ENCODE results near the gene XRCC3. TPM values are rescaled to one million over a fixed set of nuclear protein-coding genes. Genes with fewer than 3 reads are reported as not detected.

XRCC3 gene
- total RNA-seq, 2 experiments from 2014 or later = 43.7 to 46.9 TPM

GRCh38 chr14:103746701-103747100 lies 31.4 kb upstream of the XRCC3 start:
- H3K27ac Mint-ChIP-seq = no peak overlapping the region

DNA sequence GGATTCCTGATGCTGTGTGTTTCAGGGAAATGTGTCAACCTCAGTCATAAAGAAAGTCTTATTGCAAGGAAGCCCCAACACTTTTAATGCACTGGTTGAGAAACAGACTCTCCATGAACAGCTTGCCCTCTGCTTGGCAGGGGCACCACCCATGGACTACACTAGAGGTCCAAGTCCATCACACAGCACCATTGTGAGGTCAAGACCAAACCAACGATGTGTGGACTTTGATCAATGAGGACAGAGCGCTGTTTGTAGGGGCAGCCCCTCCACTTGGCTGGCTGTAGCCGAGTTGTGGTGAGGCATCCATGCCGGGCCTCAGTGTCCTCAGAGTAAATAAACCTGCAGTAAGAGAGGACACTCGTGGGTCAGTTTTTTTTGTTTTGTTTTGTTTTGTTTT lies 30.2 kb upstream of the XRCC3 start:
- intact Hi-C loops (cut with DNase I, micrococcal nuclease) = no loop called here
- ATAC-seq (no peak), DNase-seq (no peak)
- no peaks in the 10 kb centered on the region for H3K27me3 Mint-ChIP-seq
- no peak overlapping the region for H3K4me3 Mint-ChIP-seq
- peaks cover 4% of the 10 kb centered on the region for H3K36me3 Mint-ChIP-seq (ENCODE audit: low read depth)
- POLR2A ChIA-PET = no interaction called here
- CTCF ChIA-PET = no interaction called here
- no peak overlapping the region for H3K27ac Mint-ChIP-seq
- H3K4me1 Mint-ChIP-seq = peaks cover 16% of the 10 kb centered on the region
- H3K9me3 Mint-ChIP-seq (ENCODE audit: low read depth) = no peaks in the 10 kb centered on the region

More at GRCh38 chr14:103746701-103747100, 31.4 kb upstream of the XRCC3 start:
- Mint-ChIP-seq H3K4me3 (no peak overlapping the region), H3K9me3 (ENCODE audit: low read depth) (no peaks in the 10 kb centered on the region), H3K4me1 (peaks cover 16% of the 10 kb centered on the region), H3K36me3 (ENCODE audit: low read depth) (peaks cover 4% of the 10 kb centered on the region), H3K27me3 (no peaks in the 10 kb centered on the region)
- ATAC-seq = no peak
- POLR2A ChIA-PET = interaction anchor here (0.7 to 0.8 kb wide), 2 partner anchors 99 to 133 kb away, joined by 5 to 7 read pairs; no protein-coding TSS in a partner anchor
- no peak for DNase-seq
- CTCF ChIA-PET = interaction anchor here (0.7 to 1.2 kb wide), 2 partner anchors 62 to 987 kb away, joined by 3 to 4 read pairs; no protein-coding TSS in a partner anchor
- intact Hi-C loops (cut with DNase I, micrococcal nuclease) = no loop called here

- Mint-ChIP-seq H3K4me1 (peaks cover 14% of the 10 kb centered on the region), H3K4me3 (no peak overlapping the region), H3K36me3 (ENCODE audit: low read depth) (peaks cover 5% of the 10 kb centered on the region), H3K27ac (no peak overlapping the region), H3K9me3 (ENCODE audit: low read depth) (no peaks in the 10 kb centered on the region), H3K27me3 (no peaks in the 10 kb centered on the region)
- intact Hi-C loops (cut with DNase I, micrococcal nuclease) = no loop called here
- CTCF ChIA-PET = no interaction called here
- POLR2A ChIA-PET = no interaction called here
- ATAC-seq (no peak), DNase-seq (no peak)
These were observed 29.6 kb upstream of the XRCC3 start for GRCh38 chr14:103744621-103745395.

DNA sequence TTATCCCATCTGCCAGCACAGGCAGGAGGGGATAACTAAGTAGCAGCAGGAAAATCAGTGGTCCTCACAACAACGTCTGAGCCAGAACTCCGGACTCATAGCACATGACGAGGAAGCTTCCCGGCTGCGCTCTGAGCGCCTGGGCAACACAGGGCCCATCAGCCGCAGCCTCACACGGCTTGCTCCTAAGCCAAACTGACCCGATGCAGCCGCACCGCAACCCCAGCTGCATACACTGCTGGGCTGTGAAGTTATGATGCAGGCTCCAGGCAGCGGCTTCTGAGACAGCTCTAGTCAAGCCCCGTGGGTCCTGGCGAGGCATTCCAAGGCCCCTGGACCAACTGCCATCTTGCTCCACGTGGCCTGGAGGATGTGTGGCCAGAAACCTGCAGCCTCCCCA lies 28.4 kb upstream of the XRCC3 start:
- ChIA-PET CTCF (no interaction called here), POLR2A (no interaction called here)
- H3K4me1 Mint-ChIP-seq = peaks cover 8% of the 10 kb centered on the region
- DNase-seq (no peak), ATAC-seq (no peak)
- H3K9me3 Mint-ChIP-seq (ENCODE audit: low read depth) = no peaks in the 10 kb centered on the region
- H3K27me3 Mint-ChIP-seq = no peaks in the 10 kb centered on the region
- peaks cover 3% of the 10 kb centered on the region for H3K36me3 Mint-ChIP-seq (ENCODE audit: low read depth)
- no peak overlapping the region for H3K27ac Mint-ChIP-seq
- H3K4me3 Mint-ChIP-seq = no peak overlapping the region
- intact Hi-C loops (cut with DNase I, micrococcal nuclease) = no loop called here

DNA sequence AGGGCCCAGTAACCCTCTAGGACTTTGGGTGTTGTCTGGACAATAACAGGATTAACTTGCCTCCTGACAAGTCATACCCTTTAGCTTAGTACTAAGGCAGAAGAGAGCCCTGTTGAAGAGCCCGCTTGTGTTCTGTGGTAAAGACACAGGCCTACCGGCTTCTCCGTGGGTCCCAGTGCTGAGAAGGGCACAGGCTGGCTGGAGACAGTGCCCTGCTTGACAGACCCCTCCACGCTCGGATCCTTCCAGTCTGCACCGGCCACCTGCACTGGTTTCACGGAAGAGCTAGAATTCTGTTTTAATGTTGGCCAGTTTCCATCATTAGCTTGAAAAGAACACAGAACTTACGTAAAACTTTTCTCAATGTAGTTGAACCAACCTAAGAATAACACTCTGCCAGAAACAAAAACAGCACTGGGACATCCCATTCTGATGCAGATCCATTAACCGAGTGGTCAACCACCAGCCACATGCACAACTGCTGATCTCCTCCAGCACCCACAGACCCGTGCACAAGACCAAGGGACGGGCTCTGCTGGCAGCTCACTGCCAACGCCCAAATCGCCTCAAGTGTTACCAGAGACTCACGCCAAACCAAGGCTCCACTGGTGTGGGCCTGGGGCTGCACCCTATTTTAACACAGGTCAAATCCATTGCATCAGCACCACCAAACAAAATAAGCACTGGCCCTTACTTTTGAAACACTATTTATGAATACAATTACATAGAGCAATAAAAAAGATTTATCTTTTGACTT lies 27.4 kb upstream of the XRCC3 start:
- H3K9me3 Mint-ChIP-seq (ENCODE audit: low read depth) = no peaks in the 10 kb centered on the region
- ATAC-seq (no peak), DNase-seq (no peak)
- CTCF ChIA-PET = interaction anchor here (1.4 kb wide), 1 partner anchor 10 kb away, joined by 4 read pairs; no protein-coding TSS in a partner anchor
- no peaks in the 10 kb centered on the region for H3K27me3 Mint-ChIP-seq
- H3K4me1 Mint-ChIP-seq = no peaks in the 10 kb centered on the region
- peaks cover 6% of the 10 kb centered on the region for H3K36me3 Mint-ChIP-seq (ENCODE audit: low read depth)
- no peak overlapping the region for H3K4me3 Mint-ChIP-seq
- POLR2A ChIA-PET = interaction anchor here (0.6 kb wide), 1 partner anchor 76 kb away, joined by 5 read pairs; no protein-coding TSS in a partner anchor
- no peak overlapping the region for H3K27ac Mint-ChIP-seq
- intact Hi-C loops (cut with DNase I, micrococcal nuclease) = no loop called here

- H3K36me3 Mint-ChIP-seq (ENCODE audit: low read depth) = peaks cover 6% of the 10 kb centered on the region
- DNase-seq = no peak
These were observed 26.6 kb upstream of the XRCC3 start for GRCh38 chr14:103741876-103742275.

DNA sequence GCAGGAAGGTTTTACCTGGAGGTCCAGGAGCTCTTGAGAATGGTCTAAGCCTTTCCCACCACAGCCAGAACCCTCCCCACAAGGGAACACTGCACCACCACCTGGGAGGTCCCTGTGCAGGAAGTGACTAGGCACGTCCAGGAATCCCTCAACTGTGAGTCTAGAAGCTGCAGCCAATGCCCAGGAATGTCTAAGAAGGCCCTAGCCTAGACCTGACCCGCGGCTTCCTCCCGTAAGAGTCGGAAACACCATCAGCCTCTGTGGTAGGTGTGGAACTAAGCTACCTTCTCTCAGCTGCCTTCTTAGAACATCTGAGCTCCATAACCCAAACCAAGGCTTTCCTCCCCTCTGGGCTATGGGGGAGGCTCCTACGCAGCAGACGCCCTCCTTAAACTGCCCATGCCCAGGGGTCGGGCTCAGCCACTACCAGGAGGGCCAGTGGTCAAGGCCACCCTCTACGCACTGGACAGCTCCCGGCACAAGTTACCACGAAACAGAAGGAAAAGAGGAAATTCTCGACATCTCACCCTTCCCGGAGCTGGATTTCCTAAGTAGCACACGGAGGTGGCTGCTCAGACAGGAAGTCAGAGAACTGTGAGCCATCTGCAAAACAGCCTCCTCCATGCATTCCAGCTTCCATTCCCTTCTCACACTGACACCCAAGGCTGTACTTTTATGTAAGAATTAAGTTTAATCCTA lies 25.9 kb upstream of the XRCC3 start:
- no peaks in the 10 kb centered on the region for H3K9me3 Mint-ChIP-seq (ENCODE audit: low read depth)
- no peak for DNase-seq
- no peaks in the 10 kb centered on the region for H3K4me1 Mint-ChIP-seq
- H3K4me3 Mint-ChIP-seq = no peak overlapping the region
- intact Hi-C loops (cut with DNase I, micrococcal nuclease) = no loop called here
- no peaks in the 10 kb centered on the region for H3K27me3 Mint-ChIP-seq
- H3K36me3 Mint-ChIP-seq (ENCODE audit: low read depth) = peaks cover 4% of the 10 kb centered on the region
- CTCF ChIA-PET = interaction anchor here (0.6 kb wide), 1 partner anchor 125 kb away, joined by 3 read pairs; no protein-coding TSS in a partner anchor
- POLR2A ChIA-PET = no interaction called here
- ATAC-seq = no peak
- no peak overlapping the region for H3K27ac Mint-ChIP-seq

More at GRCh38 chr14:103741876-103742275, 26.6 kb upstream of the XRCC3 start:
- Mint-ChIP-seq H3K27ac (no peak overlapping the region), H3K27me3 (no peaks in the 10 kb centered on the region), H3K4me1 (no peaks in the 10 kb centered on the region), H3K4me3 (no peak overlapping the region), H3K9me3 (ENCODE audit: low read depth) (no peaks in the 10 kb centered on the region)
- intact Hi-C loops (cut with DNase I, micrococcal nuclease) = no loop called here
- POLR2A ChIA-PET = no interaction called here
- CTCF ChIA-PET = interaction anchor here (1.4 kb wide), 1 partner anchor 11 kb away, joined by 4 read pairs; no protein-coding TSS in a partner anchor
- no peak for ATAC-seq

DNA sequence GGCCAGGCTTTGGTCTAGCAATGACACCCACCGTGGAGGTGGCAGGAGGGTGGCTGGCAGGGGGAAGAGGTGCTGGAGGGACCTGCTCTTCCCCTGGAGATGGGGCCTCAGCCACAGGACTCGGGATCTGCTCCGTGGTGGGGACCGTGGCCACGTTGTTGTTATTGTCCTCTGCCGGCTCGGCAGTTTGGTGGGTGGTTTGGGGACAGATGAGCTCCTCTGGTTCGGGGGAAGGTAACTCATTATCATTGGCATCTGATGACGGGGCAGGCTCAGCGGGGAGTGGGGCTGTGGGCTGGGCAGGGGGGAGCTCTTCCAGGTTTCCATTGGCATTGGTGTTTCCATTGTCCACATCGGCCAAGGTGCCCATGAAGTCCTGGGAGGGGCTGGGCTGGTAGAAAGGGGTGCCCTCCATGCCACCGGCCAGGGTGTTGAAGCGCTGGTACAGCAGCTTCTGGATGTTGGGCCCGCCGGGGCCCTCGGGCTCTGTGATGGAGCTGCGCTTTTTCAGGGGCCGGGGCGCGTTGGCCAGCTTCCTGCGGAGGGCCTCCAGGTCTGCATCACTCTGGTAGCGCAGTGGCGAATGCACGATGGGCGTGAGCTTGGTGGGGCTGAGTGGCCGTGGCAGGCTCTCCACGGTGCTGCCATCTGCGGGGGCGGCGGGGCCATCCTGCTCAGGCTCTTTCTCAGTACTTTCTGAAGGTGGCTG lies 24.7 kb upstream of the XRCC3 start:
- DNase-seq = no peak
- CTCF ChIA-PET = no interaction called here

GRCh38 chr14:103739466-103739792 lies 24.2 kb upstream of the XRCC3 start:
- CTCF ChIA-PET = interaction anchor here (0.5 kb wide), 1 partner anchor 414 kb away, joined by 4 read pairs; no protein-coding TSS in a partner anchor
- intact Hi-C loops (cut with DNase I, micrococcal nuclease) = no loop called here
- no peak overlapping the region for H3K27ac Mint-ChIP-seq
- no peak for DNase-seq
- no peak for ATAC-seq
- H3K4me3 Mint-ChIP-seq = no peak overlapping the region
- no peaks in the 10 kb centered on the region for H3K27me3 Mint-ChIP-seq
- no peaks in the 10 kb centered on the region for H3K9me3 Mint-ChIP-seq (ENCODE audit: low read depth)
- POLR2A ChIA-PET = no interaction called here
- peaks cover 4% of the 10 kb centered on the region for H3K36me3 Mint-ChIP-seq (ENCODE audit: low read depth)
- no peaks in the 10 kb centered on the region for H3K4me1 Mint-ChIP-seq

More for the DNA sequence above, 24.7 kb upstream of the XRCC3 start:
- no peak for ATAC-seq
- H3K4me1 Mint-ChIP-seq = no peaks in the 10 kb centered on the region
- POLR2A ChIA-PET = no interaction called here
- peaks cover 4% of the 10 kb centered on the region for H3K36me3 Mint-ChIP-seq (ENCODE audit: low read depth)
- H3K27me3 Mint-ChIP-seq = no peaks in the 10 kb centered on the region
- H3K9me3 Mint-ChIP-seq (ENCODE audit: low read depth) = no peaks in the 10 kb centered on the region
- no peak overlapping the region for H3K27ac Mint-ChIP-seq
- H3K4me3 Mint-ChIP-seq = no peak overlapping the region
- intact Hi-C loops (cut with DNase I, micrococcal nuclease) = no loop called here

- ChIA-PET POLR2A (no interaction called here), CTCF (interaction anchor here (0.5 kb wide), 1 partner anchor 413 kb away, joined by 4 read pairs; no protein-coding TSS in a partner anchor)
- Mint-ChIP-seq H3K36me3 (ENCODE audit: low read depth) (peaks cover 4% of the 10 kb centered on the region), H3K4me3 (no peak overlapping the region), H3K27ac (no peak overlapping the region), H3K4me1 (no peaks in the 10 kb centered on the region), H3K9me3 (ENCODE audit: low read depth) (no peaks in the 10 kb centered on the region), H3K27me3 (no peaks in the 10 kb centered on the region)
- intact Hi-C loops (cut with DNase I, micrococcal nuclease) = no loop called here
- DNase-seq (no peak), ATAC-seq (no peak)
These were observed 23.6 kb upstream of the XRCC3 start for GRCh38 chr14:103738701-103739451.
